ENCODE data around the gene GNG4.
"Not testable (repeated sequence)": the region's sequence is repeated elsewhere in the genome, so short reads cannot be mapped to it uniquely, and the experiment has no call there.

DNA sequence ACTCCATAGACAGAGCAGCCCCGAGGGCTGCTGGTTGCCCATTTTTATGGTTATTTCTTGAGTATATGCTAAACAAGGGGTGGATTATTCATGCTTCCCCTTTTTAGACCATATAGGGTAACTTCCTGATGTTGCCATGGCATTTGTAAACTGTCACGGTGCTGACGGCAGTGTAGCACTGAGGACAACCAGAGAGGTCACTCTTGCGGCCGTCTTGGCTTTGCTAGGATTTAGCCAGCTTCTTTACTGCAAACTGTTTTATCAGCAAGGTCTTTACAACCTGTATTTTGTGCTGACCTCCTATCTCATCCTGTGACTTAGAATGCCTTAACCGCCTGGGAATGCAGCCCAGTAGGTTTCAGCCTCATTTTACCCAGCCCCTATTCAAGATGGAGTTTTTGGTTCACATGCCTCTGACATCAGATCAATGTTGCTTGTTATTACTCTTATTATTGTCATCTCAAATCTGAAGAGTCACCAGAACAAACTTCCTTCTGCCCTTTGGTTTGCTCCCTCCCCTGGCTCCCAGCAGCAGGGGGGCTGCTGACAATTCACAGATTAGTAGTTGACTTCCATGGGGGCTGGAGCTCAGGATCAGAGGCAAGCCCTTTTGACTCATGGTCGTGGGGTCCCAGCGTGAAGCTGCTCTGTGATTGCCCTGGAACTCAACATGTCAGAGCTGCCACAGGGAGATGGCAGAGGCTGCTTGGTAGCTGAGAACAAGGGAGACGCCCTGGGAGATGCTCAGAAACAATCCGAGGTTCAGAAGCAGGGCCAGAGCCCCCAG, 103.0 kb downstream of the GNG4 start:
- TF ChIP-seq, protein P1, sequence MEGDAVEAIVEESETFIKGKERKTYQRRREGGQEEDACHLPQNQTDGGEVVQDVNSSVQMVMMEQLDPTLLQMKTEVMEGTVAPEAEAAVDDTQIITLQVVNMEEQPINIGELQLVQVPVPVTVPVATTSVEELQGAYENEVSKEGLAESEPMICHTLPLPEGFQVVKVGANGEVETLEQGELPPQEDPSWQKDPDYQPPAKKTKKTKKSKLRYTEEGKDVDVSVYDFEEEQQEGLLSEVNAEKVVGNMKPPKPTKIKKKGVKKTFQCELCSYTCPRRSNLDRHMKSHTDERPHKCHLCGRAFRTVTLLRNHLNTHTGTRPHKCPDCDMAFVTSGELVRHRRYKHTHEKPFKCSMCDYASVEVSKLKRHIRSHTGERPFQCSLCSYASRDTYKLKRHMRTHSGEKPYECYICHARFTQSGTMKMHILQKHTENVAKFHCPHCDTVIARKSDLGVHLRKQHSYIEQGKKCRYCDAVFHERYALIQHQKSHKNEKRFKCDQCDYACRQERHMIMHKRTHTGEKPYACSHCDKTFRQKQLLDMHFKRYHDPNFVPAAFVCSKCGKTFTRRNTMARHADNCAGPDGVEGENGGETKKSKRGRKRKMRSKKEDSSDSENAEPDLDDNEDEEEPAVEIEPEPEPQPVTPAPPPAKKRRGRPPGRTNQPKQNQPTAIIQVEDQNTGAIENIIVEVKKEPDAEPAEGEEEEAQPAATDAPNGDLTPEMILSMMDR (conservative IDR thresholded peaks at IDR 0.05; ENCODE audit: low read depth, low read length), result not testable (repeated sequence)
- TF ChIP-seq MAFK (IDR thresholded peaks at IDR 0.05; ENCODE audit: low read depth, low read length); POLR2A (IDR thresholded peaks at IDR 0.05; ENCODE audit: low read depth, low read length); MXI1 (IDR thresholded peaks at IDR 0.05; ENCODE audit: borderline replicate concordance, low read depth, low read length); NFE2L2 (IDR thresholded peaks at IDR 0.05; ENCODE audit: low read depth, low read length); BHLHE40 (IDR thresholded peaks at IDR 0.05; ENCODE audit: low read depth, low read length); SMC3 (IDR thresholded peaks at IDR 0.05; ENCODE audit: low read depth, low read length); ELK1 (IDR thresholded peaks at IDR 0.05; ENCODE audit: borderline replicate concordance, low read depth, low read length); MAZ (IDR thresholded peaks at IDR 0.05; ENCODE audit: borderline replicate concordance, low read depth, low read length): not testable (repeated sequence)
